HCT116 (cell line): ENCODE measurements around the gene EIPR1.

Experiments used
- EZH2 ChIP-seq: fragments of 200-600 bp; sonication (generic); IDR thresholded peaks from 2 replicates; pipeline ENCODE4 v1.6.1; 2017; ENCODE audit warnings: antibody characterized with exemption, mixed run types
- EZH2phosphoT487 ChIP-seq: fragments of 200-600 bp; IDR thresholded peaks from 2 replicates; pipeline ENCODE4 v1.6.1; 2018; ENCODE audit warnings: antibody characterized with exemption, borderline replicate concordance
- JUND ChIP-seq: IDR thresholded peaks from 2 replicates; pipeline ENCODE4 v1.6.1; 2012
- POLR2A ChIP-seq: IDR thresholded peaks from 2 replicates; pipeline ENCODE4 v1.7.0; 2011; ENCODE audit warnings: borderline replicate concordance; ENCODE audit not compliant: insufficient read depth, insufficient read length; ENCODE audit errors: extremely low read depth
- POLR2AphosphoS5 ChIP-seq: IDR thresholded peaks from 2 replicates; pipeline ENCODE4 v1.6.1; 2011; ENCODE audit warnings: mild to moderate bottlenecking, low read depth, low read length, moderate library complexity
- RAD21 ChIP-seq: IDR thresholded peaks from 2 replicates; pipeline ENCODE4 v1.6.1; 2012; ENCODE audit warnings: low read depth, mild to moderate bottlenecking
- SIN3A ChIP-seq: IDR thresholded peaks from 2 replicates; pipeline ENCODE4 v1.6.1; 2012; ENCODE audit warnings: low read depth
- SRF ChIP-seq: IDR thresholded peaks from 2 replicates; pipeline ENCODE4 v1.6.1; 2012; ENCODE audit warnings: low read depth
- ZNF274 ChIP-seq: fragments of 200-500 bp; sonication (Bioruptor generic); IDR thresholded peaks from 2 replicates; pipeline ENCODE4 v1.6.1; 2014; ENCODE audit warnings: mild to moderate bottlenecking, low read depth, low read length, inconsistent platforms
- TF ChIP-seq, protein P1 (sequence below), 3 experiments: fragments of 200-600 bp in 1 of 3; sonication (generic) in 1 of 3; IDR thresholded peaks in 2 of 3; conservative IDR thresholded peaks in 1 of 3; 2 replicates each; pipeline ENCODE4 v1.5.1; 2012 to 2017; ENCODE audit warnings: low read depth in 2 of 3, low read length in 2 of 3, antibody characterized with exemption in 1 of 3, borderline replicate concordance in 1 of 3, control low read depth in 1 of 3, mild to moderate bottlenecking in 1 of 3, mixed read lengths in 1 of 3, mixed run types in 1 of 3, moderate library complexity in 1 of 3; ENCODE audit not compliant: insufficient read depth in 1 of 3
- TF ChIP-seq, protein P2 (sequence below): IDR thresholded peaks from 2 replicates; pipeline ENCODE4 v1.6.1; 2012; ENCODE audit warnings: low read depth
- TF ChIP-seq, protein P3 (sequence below): IDR thresholded peaks from 2 replicates; pipeline ENCODE4 v1.6.1; 2012
- TF ChIP-seq, protein P4 (sequence below): IDR thresholded peaks from 2 replicates; pipeline ENCODE4 v1.6.1; 2012

DNA sequence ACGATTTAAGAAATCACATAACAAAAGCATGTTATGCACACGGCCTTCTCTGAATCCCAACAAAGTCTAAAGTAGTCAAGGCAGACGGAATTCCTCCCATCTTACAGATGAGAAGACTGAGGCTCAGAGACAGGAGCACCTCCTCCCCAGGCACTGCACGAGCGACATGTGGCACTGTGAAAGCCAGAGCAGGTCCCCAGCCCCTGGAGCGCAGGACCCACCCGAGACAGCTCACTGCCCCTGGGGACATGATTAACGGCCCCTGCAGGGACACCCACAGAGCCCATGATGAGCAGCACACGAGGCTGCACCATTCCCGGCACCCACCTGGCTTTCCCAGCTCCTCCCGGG is 53.6 kb downstream of the EIPR1 start:
- TF ChIP-seq EZH2phosphoT487 (no peak), POLR2A (no peak), POLR2AphosphoS5 (no peak), RAD21 (no peak), ZNF274 (no peak), SIN3A (no peak), SRF (no peak), EZH2 (no peak), JUND (no peak)
- TF ChIP-seq, protein P1, sequence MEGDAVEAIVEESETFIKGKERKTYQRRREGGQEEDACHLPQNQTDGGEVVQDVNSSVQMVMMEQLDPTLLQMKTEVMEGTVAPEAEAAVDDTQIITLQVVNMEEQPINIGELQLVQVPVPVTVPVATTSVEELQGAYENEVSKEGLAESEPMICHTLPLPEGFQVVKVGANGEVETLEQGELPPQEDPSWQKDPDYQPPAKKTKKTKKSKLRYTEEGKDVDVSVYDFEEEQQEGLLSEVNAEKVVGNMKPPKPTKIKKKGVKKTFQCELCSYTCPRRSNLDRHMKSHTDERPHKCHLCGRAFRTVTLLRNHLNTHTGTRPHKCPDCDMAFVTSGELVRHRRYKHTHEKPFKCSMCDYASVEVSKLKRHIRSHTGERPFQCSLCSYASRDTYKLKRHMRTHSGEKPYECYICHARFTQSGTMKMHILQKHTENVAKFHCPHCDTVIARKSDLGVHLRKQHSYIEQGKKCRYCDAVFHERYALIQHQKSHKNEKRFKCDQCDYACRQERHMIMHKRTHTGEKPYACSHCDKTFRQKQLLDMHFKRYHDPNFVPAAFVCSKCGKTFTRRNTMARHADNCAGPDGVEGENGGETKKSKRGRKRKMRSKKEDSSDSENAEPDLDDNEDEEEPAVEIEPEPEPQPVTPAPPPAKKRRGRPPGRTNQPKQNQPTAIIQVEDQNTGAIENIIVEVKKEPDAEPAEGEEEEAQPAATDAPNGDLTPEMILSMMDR (IDR thresholded peaks at IDR 0.05 in 2 of 3, conservative IDR thresholded peaks at IDR 0.05 in 1 of 3; ENCODE audit: borderline replicate concordance in 1 of 3, insufficient read depth in 1 of 3, low read depth in 2 of 3, low read length in 2 of 3): no peak
- TF ChIP-seq, protein P2, sequence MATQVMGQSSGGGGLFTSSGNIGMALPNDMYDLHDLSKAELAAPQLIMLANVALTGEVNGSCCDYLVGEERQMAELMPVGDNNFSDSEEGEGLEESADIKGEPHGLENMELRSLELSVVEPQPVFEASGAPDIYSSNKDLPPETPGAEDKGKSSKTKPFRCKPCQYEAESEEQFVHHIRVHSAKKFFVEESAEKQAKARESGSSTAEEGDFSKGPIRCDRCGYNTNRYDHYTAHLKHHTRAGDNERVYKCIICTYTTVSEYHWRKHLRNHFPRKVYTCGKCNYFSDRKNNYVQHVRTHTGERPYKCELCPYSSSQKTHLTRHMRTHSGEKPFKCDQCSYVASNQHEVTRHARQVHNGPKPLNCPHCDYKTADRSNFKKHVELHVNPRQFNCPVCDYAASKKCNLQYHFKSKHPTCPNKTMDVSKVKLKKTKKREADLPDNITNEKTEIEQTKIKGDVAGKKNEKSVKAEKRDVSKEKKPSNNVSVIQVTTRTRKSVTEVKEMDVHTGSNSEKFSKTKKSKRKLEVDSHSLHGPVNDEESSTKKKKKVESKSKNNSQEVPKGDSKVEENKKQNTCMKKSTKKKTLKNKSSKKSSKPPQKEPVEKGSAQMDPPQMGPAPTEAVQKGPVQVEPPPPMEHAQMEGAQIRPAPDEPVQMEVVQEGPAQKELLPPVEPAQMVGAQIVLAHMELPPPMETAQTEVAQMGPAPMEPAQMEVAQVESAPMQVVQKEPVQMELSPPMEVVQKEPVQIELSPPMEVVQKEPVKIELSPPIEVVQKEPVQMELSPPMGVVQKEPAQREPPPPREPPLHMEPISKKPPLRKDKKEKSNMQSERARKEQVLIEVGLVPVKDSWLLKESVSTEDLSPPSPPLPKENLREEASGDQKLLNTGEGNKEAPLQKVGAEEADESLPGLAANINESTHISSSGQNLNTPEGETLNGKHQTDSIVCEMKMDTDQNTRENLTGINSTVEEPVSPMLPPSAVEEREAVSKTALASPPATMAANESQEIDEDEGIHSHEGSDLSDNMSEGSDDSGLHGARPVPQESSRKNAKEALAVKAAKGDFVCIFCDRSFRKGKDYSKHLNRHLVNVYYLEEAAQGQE: no peak
- TF ChIP-seq, protein P3, sequence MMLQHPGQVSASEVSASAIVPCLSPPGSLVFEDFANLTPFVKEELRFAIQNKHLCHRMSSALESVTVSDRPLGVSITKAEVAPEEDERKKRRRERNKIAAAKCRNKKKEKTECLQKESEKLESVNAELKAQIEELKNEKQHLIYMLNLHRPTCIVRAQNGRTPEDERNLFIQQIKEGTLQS: no peak
- TF ChIP-seq, protein P4, sequence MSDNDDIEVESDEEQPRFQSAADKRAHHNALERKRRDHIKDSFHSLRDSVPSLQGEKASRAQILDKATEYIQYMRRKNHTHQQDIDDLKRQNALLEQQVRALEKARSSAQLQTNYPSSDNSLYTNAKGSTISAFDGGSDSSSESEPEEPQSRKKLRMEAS: no peak
